ENCODE results near the gene QSOX2.
"Not testable (repeated sequence)": the region's sequence is repeated elsewhere in the genome, so short reads cannot be mapped to it uniquely, and the experiment has no call there.

QSOX2 gene

GRCh38 chr9:136236471-136237410 is 8.9 kb downstream of the QSOX2 start:
- DNase-seq (ENCODE audit: low spot score) = not testable (repeated sequence)

- no peak for DNase-seq (ENCODE audit: low spot score)
Measured at GRCh38 chr9:136235709-136236455, 9.7 kb downstream of the QSOX2 start.

- DNase-seq (ENCODE audit: low spot score) = no peak
Measured at GRCh38 chr9:136235171-136235570, 10.4 kb downstream of the QSOX2 start.

- DNase-seq (ENCODE audit: low spot score) = no peak
Measured at GRCh38 chr9:136234597-136234996, 11.0 kb downstream of the QSOX2 start.

- DNase-seq (ENCODE audit: low spot score) = no peak
Measured at GRCh38 chr9:136233868-136234267, 11.7 kb downstream of the QSOX2 start.

GRCh38 chr9:136233411-136233810 is 12.2 kb downstream of the QSOX2 start:
- DNase-seq (ENCODE audit: low spot score) = no peak

- DNase-seq (ENCODE audit: low spot score) = no peak
Measured at GRCh38 chr9:136232969-136233368, 12.6 kb downstream of the QSOX2 start.

GRCh38 chr9:136231478-136232297 is 13.9 kb downstream of the QSOX2 start:
- DNase-seq (ENCODE audit: low spot score) = no peak

- no peak for DNase-seq (ENCODE audit: low spot score)
Measured at GRCh38 chr9:136230773-136231172, 14.8 kb downstream of the QSOX2 start.

GRCh38 chr9:136230365-136230764 is 15.2 kb downstream of the QSOX2 start:
- no peak for DNase-seq (ENCODE audit: low spot score)

GRCh38 chr9:136229096-136230065 is 16.2 kb downstream of the QSOX2 start:
- no peak for DNase-seq (ENCODE audit: low spot score)

GRCh38 chr9:136228107-136228875 is 17.3 kb downstream of the QSOX2 start:
- DNase-seq (ENCODE audit: low spot score) = peak; percentile 89

- DNase-seq (ENCODE audit: low spot score) = no peak
Measured at GRCh38 chr9:136226680-136227407, 18.8 kb downstream of the QSOX2 start.

- peak; percentile 39 for DNase-seq (ENCODE audit: low spot score)
Measured at GRCh38 chr9:136225748-136226679, 19.6 kb downstream of the QSOX2 start.

GRCh38 chr9:136225366-136225747 is 20.3 kb downstream of the QSOX2 start:
- no peak for DNase-seq (ENCODE audit: low spot score)

- no peak for DNase-seq (ENCODE audit: low spot score)
Measured at GRCh38 chr9:136223871-136224640, 21.6 kb downstream of the QSOX2 start.

GRCh38 chr9:136222906-136223285 is 22.7 kb downstream of the QSOX2 start:
- no peak for DNase-seq (ENCODE audit: low spot score)

Data from SW480 (cell line).